A549 (cell line): ENCODE data around the gene MROH2A. TPM values are rescaled to one million over a fixed set of nuclear protein-coding genes. Genes with fewer than 3 reads are reported as not detected.

ENCODE experiments used
- ATAC-seq, 2 experiments: fragments of 200-7000 bp in 1 of 2; fragments of >200 bp in 1 of 2; cut with Nextera tagmentation in 1 of 2; cut with Tn5 transposase in 1 of 2; 3 replicates each; pipeline versions ENCODE4 v1.8.0 to v1.9.1; 2018 to 2020; ENCODE audit warnings: mild to moderate bottlenecking in 1 of 2, moderate library complexity in 1 of 2
- CTCF ChIA-PET: fragments of 300-600 bp; sonication (Branson Sonifier 250); formaldehyde crosslinking; extraction: SDS; loops from one replicate; lab custom pipeline; 2021; ENCODE audit warnings: antibody characterized with exemption, inconsistent platforms; lab: Yijun Ruan, JAX
- POLR2A ChIA-PET: fragments of 350-600 bp; formaldehyde crosslinking; extraction: SDS; loops from one replicate; lab custom pipeline; 2021; ENCODE audit warnings: antibody characterized with exemption, inconsistent platforms; lab: Yijun Ruan, JAX
- DNase-seq, 2 experiments: peaks; one replicate each; pipeline versions ENCODE4 v3.0.0 to v3.0.0-alpha.2; 2011 to 2016; ENCODE audit warnings: low read depth in 1 of 2, low spot score in 1 of 2
- FAIRE-seq: peaks from 2 replicates; lab custom pipeline; 2011; peaks lifted over from hg19 to GRCh38; lab: Jason Lieb, UNC
- H3K27ac ChIP-seq, 2 experiments: fragments of >200 bp; sonication (Bioruptor Twin); formaldehyde crosslinking; 3 replicates each; pipeline ENCODE4 v1.5.1; 2016 to 2017
- H3K4me1 ChIP-seq: fragments of >200 bp; sonication (Bioruptor Twin); formaldehyde crosslinking; 3 replicates; pipeline ENCODE4 v1.6.1; 2016
- H3K4me2 ChIP-seq: fragments of >200 bp; sonication (Bioruptor Twin); formaldehyde crosslinking; 3 replicates; pipeline ENCODE4 v1.6.1; 2016
- H3K4me3 ChIP-seq: fragments of >200 bp; sonication (Bioruptor Twin); formaldehyde crosslinking; 3 replicates; pipeline ENCODE4 v1.5.1; 2016
- H3K9me3 ChIP-seq: fragments of >200 bp; sonication (Bioruptor Twin); formaldehyde crosslinking; 3 replicates; pipeline ENCODE4 v1.6.1; 2016
- CHD2 ChIP-seq: fragments of 150-350 bp; IDR thresholded peaks from 2 replicates; pipeline ENCODE4 v1.6.1; 2014; ENCODE audit warnings: low read length; ENCODE audit not compliant: partially characterized antibody
- CHD4 ChIP-seq: fragments of 200-600 bp; sonication (generic); IDR thresholded peaks from 2 replicates; pipeline ENCODE4 v1.6.1; 2016; ENCODE audit warnings: antibody characterized with exemption, mild to moderate bottlenecking, borderline replicate concordance
- EP300 ChIP-seq, 2 experiments: fragments of >200 bp; sonication (Bioruptor Twin); formaldehyde crosslinking; IDR thresholded peaks; 2 replicates in 1 of 2; 3 replicates in 1 of 2; pipeline ENCODE4 v1.6.1; 2016 to 2017
- FOXS1 ChIP-seq: fragments of 250-450 bp; sonication (Bioruptor Pico); IDR thresholded peaks from 2 replicates; pipeline ENCODE4 v1.5.0; 2020; ENCODE audit warnings: mild to moderate bottlenecking, moderate library complexity
- GATA3 ChIP-seq: IDR thresholded peaks from 2 replicates; pipeline ENCODE4 v1.6.1; 2012; ENCODE audit warnings: borderline replicate concordance
- HDAC2 ChIP-seq: fragments of 200-600 bp; sonication (generic); IDR thresholded peaks from 2 replicates; pipeline ENCODE4 v1.6.1; 2016
- MAFK ChIP-seq: fragments of 450-650 bp; IDR thresholded peaks from 2 replicates; pipeline ENCODE4 v1.6.1; 2014; ENCODE audit not compliant: partially characterized antibody
- MAZ ChIP-seq: fragments of 150-350 bp; IDR thresholded peaks from 2 replicates; pipeline ENCODE4 v1.6.1; 2014; ENCODE audit warnings: antibody characterized with exemption, low read depth, low read length, borderline replicate concordance
- MYC ChIP-seq: IDR thresholded peaks from 2 replicates; pipeline ENCODE4 v1.6.1; 2012; ENCODE audit warnings: mild to moderate bottlenecking, inconsistent platforms, low read length, improper control_type of control experiment, borderline replicate concordance
- NPAS2 ChIP-seq: fragments of 250-450 bp; sonication (Bioruptor Pico); IDR thresholded peaks from 2 replicates; pipeline ENCODE4 v1.8.0; 2022; ENCODE audit warnings: mild to moderate bottlenecking, moderate library complexity, borderline replicate concordance
- PHF8 ChIP-seq: fragments of 200-600 bp; sonication (generic); IDR thresholded peaks from 2 replicates; pipeline ENCODE4 v1.6.1; 2016; ENCODE audit warnings: low read depth, mild to moderate bottlenecking, antibody characterized with exemption, moderate library complexity, borderline replicate concordance
- ZC3H11A ChIP-seq: fragments of 450-650 bp; IDR thresholded peaks from 2 replicates; pipeline ENCODE4 v1.6.1; 2014; ENCODE audit warnings: antibody characterized with exemption, mild to moderate bottlenecking
- ZSCAN20 ChIP-seq: fragments of 250-450 bp; sonication (Bioruptor Pico); IDR thresholded peaks from 2 replicates; pipeline ENCODE4 v1.8.0; 2022; ENCODE audit warnings: mild to moderate bottlenecking, moderate library complexity
- WGBS: methylation state at CpG from one replicate; pipeline ENCODE4 v1.1.6; 2017; ENCODE audit errors: missing lambda C conversion rate; 5-methylcytosine and 5-hydroxymethylcytosine counted together
- polyA plus RNA-seq, 4 experiments: library from polyadenylated mRNA; depleted of rRNA in 3 of 4; stranded (reverse); fragments of >200 nt; fragmentation: RNase III in 1 of 4; extraction: RNeasy Plus Mini Kit Qiagen cat#74134 plus additional on column Dnase treatment in 1 of 4; gene quantifications; 2 replicates in 3 of 4; 3 replicates in 1 of 4; pipeline ENCODE4 v1.2.3, GENCODE V29; 2011 to 2017
- TF ChIP-seq, protein P1 (sequence below): IDR thresholded peaks from 2 replicates; pipeline ENCODE4 v1.6.1; 2012
- TF ChIP-seq, protein P2 (sequence below): fragments of >200 bp; sonication (Bioruptor Twin); formaldehyde crosslinking; IDR thresholded peaks from 2 replicates; pipeline ENCODE4 v1.6.1; 2016
- TF ChIP-seq, protein P3 (sequence below): fragments of 200-600 bp; sonication (generic); IDR thresholded peaks from 2 replicates; pipeline ENCODE4 v1.6.1; 2016; ENCODE audit warnings: antibody characterized with exemption, mild to moderate bottlenecking, moderate library complexity
- TF ChIP-seq, protein P4 (sequence below): fragments of 250-450 bp; sonication (Bioruptor Pico); IDR thresholded peaks from 2 replicates; pipeline ENCODE4 v1.5.0; 2020; ENCODE audit warnings: low read depth, mild to moderate bottlenecking, moderate library complexity
- TF ChIP-seq, protein P5 (sequence below): fragments of >200 bp; sonication (Bioruptor Twin); formaldehyde crosslinking; IDR thresholded peaks from 3 replicates; pipeline ENCODE4 v1.6.1; 2016

MROH2A gene
- polyA plus RNA-seq, 2 of the 4 experiments (the other 2 are of a cell fraction), result 0.10 to 0.63 TPM

DNA sequence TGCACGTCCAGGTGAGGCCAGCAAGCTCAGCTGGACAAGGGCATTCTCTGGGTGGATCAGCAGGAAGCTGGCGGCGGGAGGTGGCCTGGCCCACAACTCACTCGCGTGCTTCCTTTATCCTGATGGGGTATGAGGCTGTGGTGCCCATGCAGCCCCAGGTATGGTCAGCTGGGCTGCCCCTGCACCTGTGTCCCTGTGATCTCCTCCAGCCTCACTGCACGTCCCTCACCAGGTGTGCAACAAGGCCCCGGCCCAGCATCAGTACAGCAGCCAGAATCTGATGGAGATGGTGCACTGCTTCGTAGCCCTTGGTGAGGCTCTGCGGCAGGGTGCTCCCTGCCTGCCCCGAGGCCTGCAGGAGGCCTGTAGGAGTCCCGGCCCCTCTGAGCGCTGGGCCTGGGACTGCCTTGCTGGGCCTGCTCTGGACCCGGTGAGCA, 17.6 kb downstream of the MROH2A start:
- 93% methylated on average over 13 of the region's 13 CpGs for WGBS

DNA sequence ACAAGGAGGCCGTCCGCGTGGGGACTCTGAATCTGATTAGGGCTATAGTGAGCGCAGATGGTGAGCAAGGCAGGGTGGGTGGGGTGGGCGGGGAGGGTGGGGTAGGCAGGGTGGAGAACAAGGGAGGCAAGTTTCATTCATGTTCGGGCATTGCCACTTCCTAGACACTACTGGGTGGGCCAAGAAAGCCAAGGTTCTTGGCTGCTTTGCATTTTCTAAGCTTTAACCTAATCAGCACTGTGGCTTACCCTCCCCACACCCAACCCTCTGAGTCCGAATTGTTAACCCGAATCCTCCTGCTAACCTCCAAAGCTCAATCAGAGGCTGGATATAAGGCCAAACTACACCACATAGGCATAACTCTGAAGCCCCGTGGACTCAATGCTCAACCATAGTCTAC, 18.1 kb downstream of the MROH2A start:
- Histone ChIP-seq H3K4me2 (no peak overlapping the region), H3K27ac (peak overlapping the region in 1 of 2 experiments; percentile 47; a peak in 2 of 6 replicates), H3K4me3 (no peak overlapping the region), H3K4me1 (peaks cover 4% of the 10 kb centered on the region), H3K9me3 (no peaks in the 10 kb centered on the region)
- no peak for TF ChIP-seq GATA3
- no peak for TF ChIP-seq PHF8
- no peak for TF ChIP-seq MAFK
- TF ChIP-seq EP300 (IDR thresholded peaks at IDR 0.05), result no peak
- no peak for TF ChIP-seq FOXS1
- no peak for TF ChIP-seq NPAS2
- TF ChIP-seq ZSCAN20, result no peak
- TF ChIP-seq, protein P1, sequence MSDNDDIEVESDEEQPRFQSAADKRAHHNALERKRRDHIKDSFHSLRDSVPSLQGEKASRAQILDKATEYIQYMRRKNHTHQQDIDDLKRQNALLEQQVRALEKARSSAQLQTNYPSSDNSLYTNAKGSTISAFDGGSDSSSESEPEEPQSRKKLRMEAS, result no peak
- TF ChIP-seq HDAC2, result no peak
- no peak for TF ChIP-seq CHD4
- TF ChIP-seq, protein P2, sequence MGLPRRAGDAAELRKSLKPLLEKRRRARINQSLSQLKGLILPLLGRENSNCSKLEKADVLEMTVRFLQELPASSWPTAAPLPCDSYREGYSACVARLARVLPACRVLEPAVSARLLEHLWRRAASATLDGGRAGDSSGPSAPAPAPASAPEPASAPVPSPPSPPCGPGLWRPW, result no peak
- TF ChIP-seq MYC, result no peak
- TF ChIP-seq CHD2, result no peak
- ChIA-PET CTCF (interaction anchor here (0.8 to 1.2 kb wide), 2 partner anchors 36 to 353 kb away, joined by 3 to 4 read pairs; no protein-coding TSS in a partner anchor), POLR2A (no interaction called here)
- FAIRE-seq, result no peak
- no peak for ATAC-seq
- 94% methylated on average over 4 of the region's 9 CpGs for WGBS
- no peak for DNase-seq

More for the DNA sequence above, 17.6 kb downstream of the MROH2A start:
- ATAC-seq (no peak), DNase-seq (no peak), FAIRE-seq (no peak)
- no peaks in the 10 kb centered on the region for H3K9me3 ChIP-seq
- TF ChIP-seq MAZ (no peak), NPAS2 (no peak), EP300 (IDR thresholded peaks at IDR 0.05) (no peak)
- TF ChIP-seq, protein P1, result no peak
- POLR2A ChIA-PET, result no interaction called here
- no peaks in the 10 kb centered on the region for H3K4me1 ChIP-seq
- H3K4me3 ChIP-seq, result no peak overlapping the region
- no peak overlapping the region for H3K4me2 ChIP-seq
- CTCF ChIA-PET, result interaction anchor here (0.8 to 1.2 kb wide), 3 partner anchors 8 to 352 kb away, joined by 3 to 4 read pairs (median 4); no protein-coding TSS in a partner anchor
- H3K27ac ChIP-seq, result peak overlapping the region in 1 of 2 experiments; percentile 47; a peak in 1 of 6 replicates

DNA sequence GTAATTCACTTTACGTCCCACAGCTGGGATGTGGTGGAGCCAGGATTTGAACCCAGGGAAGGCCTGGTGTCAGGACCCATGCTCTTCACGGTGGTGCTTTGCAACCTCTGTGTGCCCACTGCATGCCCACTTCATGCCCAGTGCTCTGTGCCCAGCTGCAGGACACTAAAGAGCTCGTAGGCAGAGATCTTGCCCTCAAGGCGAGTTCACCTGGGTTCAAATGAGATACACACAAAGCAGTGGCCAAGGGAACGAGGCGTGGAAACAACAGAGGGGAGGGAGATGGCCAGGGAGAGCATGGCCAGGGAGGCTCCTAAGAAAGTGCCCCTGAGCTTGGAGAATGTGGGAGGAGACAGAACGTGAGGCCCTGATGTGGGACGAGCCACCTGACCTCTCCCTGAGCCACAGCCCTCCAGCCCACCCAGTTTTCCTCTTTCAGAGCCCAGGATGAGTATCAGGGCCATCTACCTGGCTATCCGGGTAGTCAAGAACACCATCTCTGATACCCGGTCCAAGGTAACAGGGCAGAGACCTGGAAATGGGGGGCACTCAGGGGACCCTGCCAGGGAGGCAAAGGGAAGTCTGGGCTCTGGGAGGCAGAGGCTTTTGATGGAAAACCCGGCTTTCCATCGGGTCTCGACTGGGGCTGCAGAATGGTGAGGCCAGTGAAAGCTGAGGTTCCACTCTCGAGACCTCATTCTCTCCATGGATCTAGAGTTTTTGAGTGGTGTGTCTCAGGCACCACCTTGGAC, 20.4 kb downstream of the MROH2A start:
- FAIRE-seq (no peak), DNase-seq (no peak), ATAC-seq (no peak)
- 77% methylated on average over 13 of the region's 14 CpGs for WGBS
- ChIA-PET CTCF (interaction anchor here (0.6 to 0.8 kb wide), 2 partner anchors 34 to 456 kb away, joined by 4 read pairs; no protein-coding TSS in a partner anchor), POLR2A (no interaction called here)
- no peak overlapping the region for H3K4me3 ChIP-seq
- TF ChIP-seq ZC3H11A, result no peak
- TF ChIP-seq, protein P3, sequence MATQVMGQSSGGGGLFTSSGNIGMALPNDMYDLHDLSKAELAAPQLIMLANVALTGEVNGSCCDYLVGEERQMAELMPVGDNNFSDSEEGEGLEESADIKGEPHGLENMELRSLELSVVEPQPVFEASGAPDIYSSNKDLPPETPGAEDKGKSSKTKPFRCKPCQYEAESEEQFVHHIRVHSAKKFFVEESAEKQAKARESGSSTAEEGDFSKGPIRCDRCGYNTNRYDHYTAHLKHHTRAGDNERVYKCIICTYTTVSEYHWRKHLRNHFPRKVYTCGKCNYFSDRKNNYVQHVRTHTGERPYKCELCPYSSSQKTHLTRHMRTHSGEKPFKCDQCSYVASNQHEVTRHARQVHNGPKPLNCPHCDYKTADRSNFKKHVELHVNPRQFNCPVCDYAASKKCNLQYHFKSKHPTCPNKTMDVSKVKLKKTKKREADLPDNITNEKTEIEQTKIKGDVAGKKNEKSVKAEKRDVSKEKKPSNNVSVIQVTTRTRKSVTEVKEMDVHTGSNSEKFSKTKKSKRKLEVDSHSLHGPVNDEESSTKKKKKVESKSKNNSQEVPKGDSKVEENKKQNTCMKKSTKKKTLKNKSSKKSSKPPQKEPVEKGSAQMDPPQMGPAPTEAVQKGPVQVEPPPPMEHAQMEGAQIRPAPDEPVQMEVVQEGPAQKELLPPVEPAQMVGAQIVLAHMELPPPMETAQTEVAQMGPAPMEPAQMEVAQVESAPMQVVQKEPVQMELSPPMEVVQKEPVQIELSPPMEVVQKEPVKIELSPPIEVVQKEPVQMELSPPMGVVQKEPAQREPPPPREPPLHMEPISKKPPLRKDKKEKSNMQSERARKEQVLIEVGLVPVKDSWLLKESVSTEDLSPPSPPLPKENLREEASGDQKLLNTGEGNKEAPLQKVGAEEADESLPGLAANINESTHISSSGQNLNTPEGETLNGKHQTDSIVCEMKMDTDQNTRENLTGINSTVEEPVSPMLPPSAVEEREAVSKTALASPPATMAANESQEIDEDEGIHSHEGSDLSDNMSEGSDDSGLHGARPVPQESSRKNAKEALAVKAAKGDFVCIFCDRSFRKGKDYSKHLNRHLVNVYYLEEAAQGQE, result no peak
- TF ChIP-seq, protein P4, sequence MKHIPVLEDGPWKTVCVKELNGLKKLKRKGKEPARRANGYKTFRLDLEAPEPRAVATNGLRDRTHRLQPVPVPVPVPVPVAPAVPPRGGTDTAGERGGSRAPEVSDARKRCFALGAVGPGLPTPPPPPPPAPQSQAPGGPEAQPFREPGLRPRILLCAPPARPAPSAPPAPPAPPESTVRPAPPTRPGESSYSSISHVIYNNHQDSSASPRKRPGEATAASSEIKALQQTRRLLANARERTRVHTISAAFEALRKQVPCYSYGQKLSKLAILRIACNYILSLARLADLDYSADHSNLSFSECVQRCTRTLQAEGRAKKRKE (CRISPR knock-in tag), result no peak
- TF ChIP-seq, protein P5, sequence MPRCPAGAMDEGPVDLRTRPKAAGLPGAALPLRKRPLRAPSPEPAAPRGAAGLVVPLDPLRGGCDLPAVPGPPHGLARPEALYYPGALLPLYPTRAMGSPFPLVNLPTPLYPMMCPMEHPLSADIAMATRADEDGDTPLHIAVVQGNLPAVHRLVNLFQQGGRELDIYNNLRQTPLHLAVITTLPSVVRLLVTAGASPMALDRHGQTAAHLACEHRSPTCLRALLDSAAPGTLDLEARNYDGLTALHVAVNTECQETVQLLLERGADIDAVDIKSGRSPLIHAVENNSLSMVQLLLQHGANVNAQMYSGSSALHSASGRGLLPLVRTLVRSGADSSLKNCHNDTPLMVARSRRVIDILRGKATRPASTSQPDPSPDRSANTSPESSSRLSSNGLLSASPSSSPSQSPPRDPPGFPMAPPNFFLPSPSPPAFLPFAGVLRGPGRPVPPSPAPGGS, result no peak
- H3K4me2 ChIP-seq, result no peak overlapping the region
- H3K27ac ChIP-seq, result 0 out of 6 replicates have a peak overlapping the region, but pooled peaks of 1 of the 2 experiments have one; percentile 0
- H3K9me3 ChIP-seq, result no peaks in the 10 kb centered on the region
- H3K4me1 ChIP-seq, result peaks cover 8% of the 10 kb centered on the region
